Spleen (tissue), 11 donors: ENCODE data around the gene DISC1. TPM values are rescaled to one million over a fixed set of nuclear protein-coding genes. Genes with fewer than 3 reads are reported as not detected.
A peak's percentile ranks its signal among the peaks of the same experiment; 100 is the strongest.
"Not testable (repeated sequence)": the region's sequence is repeated elsewhere in the genome, so short reads cannot be mapped to it uniquely, and the experiment has no call there.

ENCODE experiments used
- DNase-seq: peaks from one replicate; pipeline ENCODE4 v3.0.0-alpha.2; 2020
- H3K27ac ChIP-seq, 8 donors: fragments of 200-600 bp; sonication (generic) in 7 of 8; 1 replicate in 4 of 8; 2 replicates in 4 of 8; pipeline versions ENCODE4 v1.5.0 to v1.8.0; 2016 to 2021; ENCODE audit warnings: inconsistent platforms in 4 of 8, mild to moderate bottlenecking in 4 of 8, moderate library complexity in 1 of 8
- H3K27me3 ChIP-seq, 7 donors: fragments of 200-600 bp; sonication (generic) in 6 of 7; replicated peaks in 1 of 7; 1 replicate in 4 of 7; 2 replicates in 3 of 7; pipeline versions ENCODE4 v1.5.0 to v1.8.0; 2016 to 2021; ENCODE audit warnings: inconsistent platforms in 3 of 7, mild to moderate bottlenecking in 1 of 7
- H3K36me3 ChIP-seq, 6 donors: fragments of 200-600 bp; sonication (generic) in 5 of 6; 1 replicate in 4 of 6; 2 replicates in 2 of 6; pipeline versions ENCODE4 v1.5.0 to v1.8.0; 2016 to 2021; ENCODE audit warnings: inconsistent platforms in 2 of 6
- H3K4me1 ChIP-seq, 6 donors: fragments of 200-600 bp; sonication (generic) in 5 of 6; 1 replicate in 3 of 6; 2 replicates in 3 of 6; pipeline versions ENCODE4 v1.5.0 to v1.8.0; 2016 to 2021; ENCODE audit warnings: inconsistent platforms in 3 of 6
- H3K4me3 ChIP-seq, 8 donors: fragments of 200-600 bp; sonication (generic) in 7 of 8; 1 replicate in 4 of 8; 2 replicates in 4 of 8; pipeline versions ENCODE4 v1.5.0 to v1.8.0; 2016 to 2021; ENCODE audit warnings: inconsistent platforms in 4 of 8, mild to moderate bottlenecking in 4 of 8, moderate library complexity in 2 of 8
- H3K9me3 ChIP-seq, 8 donors: fragments of 200-600 bp; sonication (generic) in 7 of 8; 1 replicate in 4 of 8; 2 replicates in 4 of 8; pipeline versions ENCODE4 v1.5.0 to v1.8.0; 2016 to 2021; ENCODE audit warnings: inconsistent platforms in 4 of 8
- CTCF ChIP-seq, 11 experiments: fragments of 200-600 bp in 7 of 11; fragments of 450-650 bp in 4 of 11; sonication (generic) in 4 of 11; IDR thresholded peaks in 8 of 11; conservative IDR thresholded peaks in 3 of 11; 1 replicate in 7 of 11; 2 replicates in 4 of 11; pipeline versions ENCODE4 v1.4.0 to v1.8.0; 2016 to 2021; ENCODE audit warnings: antibody characterized with exemption in 11 of 11, inconsistent platforms in 4 of 11, mild to moderate bottlenecking in 1 of 11
- POLR2A ChIP-seq, 3 donors: fragments of 450-650 bp; IDR thresholded peaks; one replicate each; pipeline ENCODE4 v1.5.1; 2017; ENCODE audit warnings: antibody characterized with exemption in 3 of 3, mild to moderate bottlenecking in 1 of 3
- POLR2AphosphoS5 ChIP-seq, 3 donors: sonication (generic); formaldehyde crosslinking; IDR thresholded peaks; one replicate each; pipeline ENCODE4 v1.5.1; 2017; ENCODE audit warnings: antibody characterized with exemption in 3 of 3
- WGBS, 5 donors: extraction: QIAGEN DNeasy Blood & Tissue Kit in 3 of 5; methylation state at CpG; one replicate each; pipeline versions ENCODE4 v1.1.5 to v1.1.7; 2013 to 2018; 5-methylcytosine and 5-hydroxymethylcytosine counted together
- intact Hi-C: fragments of 100-400 bp; cut with DNase I; formaldehyde crosslinking; loops from one replicate; pipeline ENCODE4 v1.15.0; 2023; ENCODE audit warnings: low total_unique reads
- polyA plus RNA-seq, 3 donors: library from polyadenylated mRNA; stranded (reverse); fragments of 200-250 nt; gene quantifications; one replicate each; pipeline ENCODE4 v1.2.1, GENCODE V29; 2013
- total RNA-seq, 7 donors: library from RNA; depleted of rRNA in 3 of 7; stranded (reverse); fragments of >200 nt in 3 of 7; fragmentation: NEBNext Ultra II Directional in 4 of 7; extraction: Animal tissue kit (Norgen Biotek cat#: 25700) in 4 of 7; gene quantifications; one replicate each; pipeline versions ENCODE4 v1.1.0 to v1.2.1, GENCODE V29; 2016 to 2021
- donor health status: healthy with polysubstance abuse.
- donor health status: DM: no; HTN: no; CAD: no; lungs with moderate emphysema.
- donor health status: DM: no; HTN: no; CAD: no.
- donor health status: Bipolar disorder and iron deficiency.
- donor health status: healthy.
- donor health status: DM: no; HTN: no; CAD: no.
- donor health status: DM: yes; HTN: yes; CAD: no.

Gene DISC1
- total and polyA plus RNA-seq, 10 donors, result 0.89 to 36.4 (median 24.2) TPM

- peak overlapping the region in 1 of 8 donors; percentile 26 for H3K27ac ChIP-seq
- no peak for TF ChIP-seq CTCF (IDR thresholded peaks at IDR 0.05 in 8 of 11, conservative IDR thresholded peaks at IDR 0.05 in 3 of 11)
- TF ChIP-seq POLR2A (IDR thresholded peaks at IDR 0.05), result no peak
- TF ChIP-seq POLR2AphosphoS5 (IDR thresholded peaks at IDR 0.05), result no peak
- no peak for DNase-seq
- no peaks in the 10 kb centered on the region for H3K27me3 ChIP-seq
- no peak overlapping the region for H3K4me3 ChIP-seq
- intact Hi-C loops, result no loop called here
- peaks cover 21 to 56% (median 34%) of the 10 kb centered on the region in 6 donors for H3K4me1 ChIP-seq
- WGBS, 5 donors, result 74 to 81% (median 80%) methylated on average over 2 of the region's 2 CpGs
- no peaks in the 10 kb centered on the region for H3K36me3 ChIP-seq
- peaks cover 0 to 6% (median 0%) of the 10 kb centered on the region in 8 donors for H3K9me3 ChIP-seq
Measured at GRCh38 chr1:231616667-231617066, 9.9 kb upstream of the DISC1 start.

DNA sequence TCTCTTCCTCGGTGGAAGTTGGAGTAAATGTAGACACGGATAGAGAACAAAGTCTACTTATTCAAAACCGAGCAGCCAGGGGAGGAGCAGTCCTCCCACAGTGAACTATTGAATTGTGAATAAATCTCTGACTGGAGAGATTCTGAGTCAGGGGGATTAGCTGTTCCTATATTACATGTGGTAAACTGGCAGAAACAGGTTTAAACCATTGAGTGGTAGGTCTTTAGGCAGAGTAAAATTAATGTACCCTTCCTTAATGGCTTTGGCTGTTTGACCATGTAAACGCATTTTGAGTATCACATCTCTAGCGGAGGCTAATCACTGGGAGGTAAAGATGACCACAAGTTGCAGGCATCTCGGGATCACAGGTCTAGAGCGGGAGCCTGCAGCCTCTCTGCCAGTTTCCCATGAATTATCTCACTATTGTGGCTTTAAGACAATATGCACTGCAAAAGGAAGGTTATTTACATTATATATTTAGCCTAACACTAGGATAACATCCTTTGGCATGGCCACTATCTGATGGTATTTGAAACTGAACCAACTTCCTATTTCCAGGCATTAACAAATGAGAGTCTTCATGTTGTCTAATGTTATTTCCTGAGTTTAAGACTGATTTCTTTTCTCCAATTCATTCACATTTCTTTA, 7.9 kb upstream of the DISC1 start:
- Histone ChIP-seq H3K27ac (no peak overlapping the region), H3K4me3 (no peak overlapping the region), H3K36me3 (no peaks in the 10 kb centered on the region), H3K9me3 (peaks cover 0 to 6% (median 0%) of the 10 kb centered on the region in 8 donors), H3K27me3 (no peaks in the 10 kb centered on the region), H3K4me1 (peaks cover 4 to 35% (median 14%) of the 10 kb centered on the region in 6 donors)
- DNase-seq, result no peak
- TF ChIP-seq CTCF (IDR thresholded peaks at IDR 0.05 in 8 of 11, conservative IDR thresholded peaks at IDR 0.05 in 3 of 11), result no peak
- no peak for TF ChIP-seq POLR2AphosphoS5 (IDR thresholded peaks at IDR 0.05)
- no peak for TF ChIP-seq POLR2A (IDR thresholded peaks at IDR 0.05)
- intact Hi-C loops, result no loop called here
- WGBS, 5 donors, result 76 to 82% (median 80%) methylated on average over 7 of the region's 7 CpGs

- TF ChIP-seq CTCF (IDR thresholded peaks at IDR 0.05 in 8 of 11, conservative IDR thresholded peaks at IDR 0.05 in 3 of 11) (no peak), POLR2A (IDR thresholded peaks at IDR 0.05) (no peak), POLR2AphosphoS5 (IDR thresholded peaks at IDR 0.05) (no peak)
- no peak overlapping the region for H3K4me3 ChIP-seq
- intact Hi-C loops, result no loop called here
Measured at GRCh38 chr1:231619257-231619634, 7.3 kb upstream of the DISC1 start.

GRCh38 chr1:231625042-231625441, 1.5 kb upstream of the DISC1 start:
- DNase-seq, H3K4me3 ChIP-seq, H3K27me3 ChIP-seq, intact Hi-C loops, H3K9me3 ChIP-seq, H3K27ac ChIP-seq, H3K36me3 ChIP-seq: not testable (repeated sequence)
- WGBS, 5 donors, result 81 to 96% (median 93%) methylated on average over 4 of the region's 4 CpGs
- peaks cover 26 to 49% (median 34%) of the 10 kb centered on the region in 6 donors for H3K4me1 ChIP-seq

More at GRCh38 chr1:231619257-231619634, 7.3 kb upstream of the DISC1 start:
- Histone ChIP-seq H3K4me1 (peaks cover 0 to 30% (median 9%) of the 10 kb centered on the region in 6 donors), H3K27me3 (no peaks in the 10 kb centered on the region), H3K36me3 (no peaks in the 10 kb centered on the region), H3K27ac (no peak overlapping the region), H3K9me3 (peaks cover 0 to 3% (median 0%) of the 10 kb centered on the region in 8 donors)
- DNase-seq, result no peak
